NCI-H345 treated with DMSO at 0.1 percent for 48 hours (cell line): ENCODE measurements around the gene THAP2.
"Not testable (repeated sequence)": the region's sequence is repeated elsewhere in the genome, so short reads cannot be mapped to it uniquely, and the experiment has no call there.

Experiments
- DNase-seq: peaks from one replicate; lab custom pipeline; 2025; ENCODE audit not compliant: unreplicated experiment; lab: John Stamatoyannopoulos, UW

THAP2 gene

GRCh38 chr12:71702181-71702580 lies 38.1 kb downstream of the THAP2 start:
- not testable (repeated sequence) for DNase-seq

GRCh38 chr12:71702590-71702989 lies 38.5 kb downstream of the THAP2 start:
- no peak for DNase-seq

GRCh38 chr12:71703206-71703605 lies 39.1 kb downstream of the THAP2 start:
- DNase-seq: no peak

GRCh38 chr12:71704920-71705319 lies 40.8 kb downstream of the THAP2 start:
- DNase-seq: no peak

- DNase-seq: no peak
Measured at GRCh38 chr12:71708658-71709057, 44.6 kb downstream of the THAP2 start.

- no peak for DNase-seq
Measured at GRCh38 chr12:71710276-71711125, 46.4 kb downstream of the THAP2 start.

GRCh38 chr12:71718611-71719010 lies 54.5 kb downstream of the THAP2 start:
- no peak for DNase-seq

GRCh38 chr12:71719647-71720370 lies 55.7 kb downstream of the THAP2 start:
- DNase-seq: no peak

- DNase-seq: no peak
Measured at GRCh38 chr12:71721783-71722505, 57.8 kb downstream of the THAP2 start.

GRCh38 chr12:71725011-71725410 lies 60.9 kb downstream of the THAP2 start:
- DNase-seq: no peak

- DNase-seq: no peak
Measured at GRCh38 chr12:71726548-71726947, 62.4 kb downstream of the THAP2 start.

GRCh38 chr12:71727958-71728357 lies 63.9 kb downstream of the THAP2 start:
- no peak for DNase-seq
